Stomach (tissue), 4 donors: ENCODE measurements around the gene TBC1D5.

Experiments used
- CTCF ChIP-seq, 7 experiments: fragments of 450-650 bp in 4 of 7; fragments of 200-600 bp in 3 of 7; sonication (generic) in 3 of 7; IDR thresholded peaks; one replicate each; pipeline ENCODE4 v1.5.1; 2016 to 2019; ENCODE audit warnings: antibody characterized with exemption in 7 of 7, control low read depth in 2 of 7, mild to moderate bottlenecking in 1 of 7
- POLR2A ChIP-seq, 4 donors: fragments of 450-650 bp; IDR thresholded peaks; one replicate each; pipeline ENCODE4 v1.6.1; 2016; ENCODE audit warnings: antibody characterized with exemption in 4 of 4, control low read depth in 2 of 4, mild to moderate bottlenecking in 1 of 4, moderate library complexity in 1 of 4

GRCh38 chr3:17315897-17316296, 426.5 kb downstream of the TBC1D5 start:
- TF ChIP-seq CTCF (IDR thresholded peaks at IDR 0.05) (no peak), POLR2A (IDR thresholded peaks at IDR 0.05) (no peak)
